Glomerular visceral epithelial cell (primary cell): ENCODE results near the gene SERPINB6.
"Not testable (repeated sequence)": the region's sequence is repeated elsewhere in the genome, so short reads cannot be mapped to it uniquely, and the experiment has no call there.

Experiments used
- DNase-seq: peaks from one replicate; pipeline ENCODE4 v3.0.0-alpha.2; 2016; ENCODE audit errors: extremely low spot score

The SERPINB6 gene

DNA sequence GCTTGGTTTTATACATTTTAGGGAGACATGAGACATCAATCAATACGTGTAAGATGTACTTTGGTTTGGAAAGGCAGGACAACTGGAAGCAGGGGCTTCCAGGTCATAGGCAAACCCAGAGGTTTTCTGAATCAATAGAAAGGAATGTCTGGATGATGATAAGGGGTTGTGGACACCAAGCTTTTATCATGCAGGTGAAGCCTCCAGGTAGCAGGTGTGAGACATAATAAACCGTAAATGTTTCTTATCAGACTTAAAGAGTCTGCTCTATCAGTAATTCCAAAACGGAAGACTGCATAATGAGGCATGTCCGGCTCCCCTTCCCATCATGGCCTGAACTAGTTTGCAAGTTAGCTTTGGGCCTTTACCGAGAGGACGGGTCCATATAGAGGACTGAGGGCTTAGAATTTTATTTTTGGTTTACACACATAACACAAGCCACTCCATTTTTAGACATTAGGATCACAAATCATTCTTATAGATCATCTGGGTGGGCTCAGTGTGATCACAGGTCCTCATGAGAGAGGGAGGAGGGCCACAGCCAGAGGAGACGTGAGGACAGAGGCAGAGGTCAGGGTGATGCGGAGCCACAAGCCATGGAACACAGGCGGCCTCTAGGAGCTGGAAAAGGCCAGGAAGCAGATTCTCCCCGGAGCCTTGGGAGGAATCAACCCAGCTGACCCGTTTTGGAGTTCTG is 57.6 kb downstream of the SERPINB6 start:
- DNase-seq = no peak

DNA sequence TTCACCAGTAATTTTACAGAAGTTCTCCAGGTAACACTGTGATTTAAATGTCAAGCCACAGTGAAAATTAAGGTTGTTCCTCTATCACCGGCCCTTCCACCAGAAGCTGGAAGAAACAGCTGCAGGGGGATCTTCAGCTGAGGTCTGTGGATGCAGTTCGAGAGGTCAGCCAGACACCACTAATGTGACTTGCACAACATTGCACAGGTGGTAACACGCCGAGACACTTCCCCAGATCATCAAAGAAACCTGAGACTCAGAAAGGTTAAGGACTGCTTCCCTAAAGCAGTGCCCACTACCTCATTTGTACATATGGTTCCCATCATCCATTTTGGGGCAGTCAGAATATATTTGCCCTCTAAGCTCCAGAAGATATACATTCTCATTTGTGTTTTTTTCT is 60.2 kb downstream of the SERPINB6 start:
- no peak for DNase-seq

DNA sequence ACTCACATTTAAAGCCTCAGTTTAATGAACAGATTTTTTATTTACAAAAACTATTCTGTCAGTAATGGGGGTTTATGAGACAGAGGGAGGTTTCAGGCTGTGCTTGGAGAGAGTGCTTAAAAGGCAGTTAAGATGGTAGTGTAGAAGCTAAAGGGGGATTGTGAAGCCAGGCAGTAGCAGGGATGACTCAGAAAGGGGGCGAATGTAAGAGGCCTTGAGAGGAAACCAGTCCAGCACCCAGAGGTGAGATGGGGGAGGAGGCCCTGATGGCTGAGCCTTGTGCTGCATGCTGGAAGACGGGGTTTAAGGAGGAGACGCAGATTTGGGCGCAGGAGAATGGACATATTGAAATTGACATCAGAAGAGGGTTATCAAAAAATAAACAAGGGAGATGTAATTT is 61.6 kb downstream of the SERPINB6 start:
- peak; percentile 9 for DNase-seq

- DNase-seq = not testable (repeated sequence)
Observed at GRCh38 chr6:2909051-2909606, 62.2 kb downstream of the SERPINB6 start.

DNA sequence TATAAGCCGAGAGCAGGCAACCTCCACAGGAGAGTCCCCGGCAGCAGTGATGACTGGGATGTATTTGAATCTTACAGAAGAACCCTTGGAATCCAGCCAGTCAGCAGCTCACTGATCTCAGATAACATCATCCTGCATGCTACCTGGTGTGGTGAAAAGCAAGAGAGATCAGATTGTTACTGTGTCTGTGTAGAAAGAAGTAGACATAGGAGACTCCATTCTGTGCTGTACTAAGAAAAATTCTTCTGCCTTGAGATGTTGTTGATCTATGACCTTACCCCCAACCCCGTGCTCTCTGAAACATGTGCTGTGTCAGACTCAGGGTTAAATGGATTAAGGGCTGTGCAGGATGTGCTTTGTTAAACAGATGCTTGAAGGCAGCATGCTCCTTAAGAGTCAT is 62.9 kb downstream of the SERPINB6 start:
- peak; percentile 21 for DNase-seq

DNA sequence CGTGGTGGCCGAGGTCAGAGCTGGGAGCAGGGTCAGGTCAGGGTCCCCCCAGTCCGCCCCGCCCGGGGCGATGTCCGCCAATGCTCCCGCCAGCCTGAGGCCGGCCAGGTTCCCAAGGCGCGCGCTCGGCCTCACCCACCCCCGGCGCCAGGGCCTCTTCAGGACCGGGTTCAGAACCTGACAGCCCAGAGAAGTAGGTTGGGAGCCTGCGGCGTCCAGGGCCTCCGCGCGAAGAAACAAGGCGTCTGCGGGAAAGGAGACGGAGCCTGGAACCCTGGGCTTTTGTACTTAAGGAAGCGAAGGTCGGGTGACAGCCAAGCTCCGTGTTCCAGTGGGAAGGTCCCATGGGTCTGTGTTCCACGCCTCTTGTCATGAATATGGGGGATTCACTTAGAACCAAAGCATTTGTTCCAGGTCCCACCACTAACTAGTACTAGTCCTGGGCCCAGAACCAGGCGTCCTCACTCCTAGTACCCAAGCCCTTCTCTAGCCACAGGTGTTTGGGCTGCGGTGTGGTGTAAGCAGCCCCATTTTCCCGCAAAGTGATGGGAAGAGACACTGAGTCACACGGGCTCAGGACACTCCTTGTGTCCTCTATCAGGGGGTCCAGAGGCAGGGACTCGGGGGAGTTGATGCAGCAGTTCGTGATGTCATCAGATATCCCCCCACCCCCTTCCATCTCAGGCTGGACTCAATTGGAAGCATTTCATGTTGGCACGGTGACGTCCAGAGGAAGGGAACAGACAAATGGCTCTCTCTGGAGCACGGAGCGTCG is 67.8 kb downstream of the SERPINB6 start:
- not testable (repeated sequence) for DNase-seq

DNA sequence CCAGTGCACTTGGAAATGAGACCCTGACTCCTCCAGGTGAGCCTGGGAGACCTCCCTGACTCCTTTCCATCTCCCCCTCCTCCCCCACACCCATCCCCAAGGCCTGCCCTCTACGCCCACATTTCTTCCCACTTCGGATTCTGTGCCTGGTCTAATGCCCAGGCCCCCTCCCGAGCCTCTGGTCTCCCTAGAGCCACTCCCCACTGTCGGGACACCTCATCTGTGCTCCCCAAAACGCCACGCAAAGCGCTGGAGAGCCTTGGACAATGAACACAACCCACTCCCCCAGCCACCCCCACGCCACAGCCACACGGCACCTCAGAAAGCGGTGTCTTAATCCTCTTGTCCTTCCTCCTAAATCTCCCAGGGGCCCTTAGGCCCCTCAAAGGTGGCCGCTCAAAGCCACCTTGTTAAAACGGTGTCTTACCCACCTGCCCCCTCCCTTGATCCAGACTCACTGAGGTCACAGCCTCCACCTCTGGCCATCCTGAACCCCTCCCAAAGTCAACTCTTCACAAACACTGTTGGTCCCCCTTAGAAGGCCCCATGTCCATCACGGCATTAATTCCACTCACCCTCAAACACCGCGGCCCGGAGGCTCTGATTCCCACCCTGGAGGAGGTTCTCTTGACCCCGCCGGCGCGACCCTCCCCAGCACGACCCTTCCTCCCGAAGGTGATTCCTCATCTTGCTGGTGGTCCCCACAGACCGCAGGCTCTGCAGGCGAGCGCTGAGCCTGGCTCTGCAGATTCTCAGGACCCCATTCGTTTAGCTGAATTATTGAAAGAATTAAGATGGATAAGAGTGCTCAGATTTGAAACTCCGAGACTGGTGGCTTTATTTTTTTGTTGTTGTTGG is 69.5 kb downstream of the SERPINB6 start:
- DNase-seq = not testable (repeated sequence)

GRCh38 chr6:2900821-2901644 is 70.3 kb downstream of the SERPINB6 start:
- DNase-seq = no peak

- DNase-seq = no peak
Observed at GRCh38 chr6:2900221-2900807, 71.1 kb downstream of the SERPINB6 start.

DNA sequence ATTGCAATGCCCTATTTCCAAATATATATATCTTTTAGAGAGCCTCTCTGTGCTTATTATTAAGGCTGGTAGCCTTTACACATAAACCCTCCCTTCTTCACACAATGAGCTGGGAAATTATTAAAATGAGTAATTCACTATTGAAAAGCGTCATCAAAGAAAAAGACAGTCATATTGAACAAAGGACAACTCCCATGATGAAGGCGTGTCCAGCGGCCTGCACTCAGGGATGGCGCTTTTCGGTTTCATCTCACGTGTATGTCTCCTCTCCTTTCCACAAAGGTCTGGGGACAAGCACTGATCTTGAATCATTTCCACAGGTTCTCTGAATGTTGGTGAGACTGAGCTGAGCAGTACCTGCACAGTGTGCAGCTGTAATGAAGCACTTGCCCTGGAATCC is 71.8 kb downstream of the SERPINB6 start:
- DNase-seq = no peak
